GM19467 (cell line): ENCODE measurements around the gene SORCS1.

Experiments
- ATAC-seq: cut with Tn5 transposase; IDR thresholded peaks from one replicate; pipeline ENCODE4 v1.9.1; 2021; ENCODE audit warnings: mild to moderate bottlenecking, moderate library complexity; ENCODE audit not compliant: unreplicated experiment

Gene SORCS1

DNA sequence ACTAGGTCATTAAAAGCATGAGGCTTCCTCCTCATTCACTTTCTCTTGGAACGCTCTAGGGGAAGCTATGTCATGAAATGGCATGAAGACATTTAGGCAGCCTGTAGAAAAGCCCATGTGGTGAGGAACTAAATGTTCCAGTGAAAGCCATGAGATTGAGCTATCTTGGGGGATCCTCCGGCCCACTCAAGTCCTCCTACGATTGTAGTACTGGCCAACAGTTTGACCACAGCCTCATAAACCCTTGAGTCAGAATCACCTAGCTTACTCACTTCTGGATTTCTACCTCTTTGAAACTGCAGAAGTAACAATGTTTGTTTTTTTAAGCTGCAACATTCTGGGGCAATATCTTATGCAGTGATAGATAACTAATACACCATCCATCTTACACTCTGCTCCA, 605.1 kb downstream of the SORCS1 start:
- no peak for ATAC-seq

DNA sequence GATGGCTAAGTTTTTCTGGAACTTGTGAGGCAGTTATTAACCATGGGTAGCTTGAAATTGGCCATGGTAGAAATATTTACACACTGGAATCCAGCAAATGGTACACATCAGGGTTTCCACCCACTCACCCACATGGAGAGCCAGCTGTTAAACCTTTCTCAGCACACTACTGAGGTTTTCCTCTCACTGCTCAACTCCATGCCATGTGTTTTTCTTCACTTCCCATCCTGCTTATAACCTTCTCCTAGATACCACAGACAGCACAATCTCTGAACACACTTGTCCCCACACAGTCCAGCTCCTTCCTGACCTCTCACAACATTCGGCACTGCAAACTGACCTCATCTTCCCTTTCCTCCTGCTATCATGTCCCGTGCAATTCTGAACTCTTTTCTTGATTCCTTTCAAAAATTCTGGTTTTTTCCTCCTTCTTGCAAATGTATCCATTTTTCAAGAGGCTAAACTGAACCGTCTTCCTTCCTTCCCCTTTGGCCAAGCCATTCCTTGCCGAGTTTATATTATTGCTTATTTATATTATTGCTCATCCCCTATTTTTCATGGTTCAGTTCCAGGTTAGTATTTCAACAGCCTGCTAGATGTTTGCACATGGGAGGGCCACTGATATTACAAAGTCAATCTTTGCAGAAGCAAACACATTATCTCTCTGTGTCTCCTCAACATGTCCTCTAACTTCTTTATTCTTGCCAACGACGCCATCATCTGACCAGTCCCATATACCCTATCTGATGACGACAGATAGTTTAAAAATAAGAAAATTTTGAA, 606.4 kb downstream of the SORCS1 start:
- ATAC-seq, result no peak

- ATAC-seq, result no peak
These were observed 607.5 kb downstream of the SORCS1 start for GRCh38 chr10:106557053-106557452.

DNA sequence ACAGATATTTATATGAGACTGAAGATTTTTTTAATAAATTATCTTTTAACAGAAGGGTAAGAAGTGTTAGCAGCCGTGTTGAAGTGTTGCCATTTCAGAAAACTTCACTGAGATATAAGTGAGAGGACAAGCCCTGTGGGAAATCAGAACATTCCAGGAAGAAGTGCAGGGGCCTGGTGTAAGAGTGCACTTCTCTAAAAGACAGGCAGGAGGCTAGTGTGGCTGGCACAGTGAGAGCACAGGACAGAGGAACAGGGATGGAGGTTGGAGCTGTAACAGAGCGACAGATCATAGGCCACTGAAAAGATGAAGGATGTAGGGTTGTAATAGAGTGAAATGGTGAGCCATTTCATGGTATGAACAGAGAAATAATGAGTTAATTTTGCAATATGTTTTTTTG, 608.9 kb downstream of the SORCS1 start:
- no peak for ATAC-seq

GRCh38 chr10:106551501-106552062, 612.9 kb downstream of the SORCS1 start:
- ATAC-seq, result no peak

DNA sequence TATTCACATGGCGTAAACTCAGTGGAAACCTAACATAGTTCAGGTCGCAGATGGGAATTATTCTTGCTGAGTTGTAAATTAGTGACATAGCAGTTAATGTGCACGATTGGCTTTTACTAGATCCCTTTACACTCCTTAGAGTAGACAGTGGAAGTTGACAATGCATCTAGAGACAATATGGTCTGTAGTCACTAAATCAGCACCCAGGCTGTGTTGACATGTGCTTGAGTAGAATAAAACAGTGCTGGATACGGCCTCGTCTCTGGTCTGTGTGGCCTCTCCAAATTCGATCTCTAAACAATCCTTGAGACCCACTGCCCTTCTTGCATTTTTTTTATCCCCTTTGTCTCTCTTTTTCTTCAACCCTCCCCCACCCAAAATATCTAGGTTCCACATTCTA, 615.7 kb downstream of the SORCS1 start:
- no peak for ATAC-seq

DNA sequence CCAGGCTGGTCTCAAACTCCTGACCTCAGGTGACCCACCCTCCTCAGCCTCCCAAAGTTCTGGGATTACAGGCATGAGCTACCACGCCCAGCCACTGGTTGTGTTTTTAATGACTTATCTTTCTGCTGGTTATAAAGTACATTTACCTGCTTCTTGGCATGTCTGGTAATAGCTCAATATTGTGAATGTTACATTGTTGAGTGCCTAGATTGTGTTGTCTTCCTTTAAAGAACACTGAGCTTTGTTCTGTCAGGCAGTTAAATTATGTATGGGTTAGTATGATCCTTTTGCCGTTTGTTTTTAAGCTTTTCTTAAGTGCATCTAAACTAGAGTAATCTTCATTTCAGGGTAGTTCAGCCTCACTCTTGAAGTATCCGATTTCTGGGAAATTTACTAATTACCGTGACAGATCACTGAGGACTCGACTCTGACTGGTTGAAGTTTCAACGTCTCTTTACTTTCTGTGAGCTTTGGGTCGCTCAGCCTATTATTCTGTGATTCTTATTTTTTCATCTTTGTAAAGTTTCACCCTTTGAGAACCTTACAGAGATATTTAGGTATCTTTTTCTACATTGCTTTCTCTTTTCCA, 617.4 kb downstream of the SORCS1 start:
- no peak for ATAC-seq

- ATAC-seq, result no peak
These were observed 622.0 kb downstream of the SORCS1 start for GRCh38 chr10:106542461-106542860.

GRCh38 chr10:106540645-106541044, 623.9 kb downstream of the SORCS1 start:
- no peak for ATAC-seq

GRCh38 chr10:106537866-106538265, 626.6 kb downstream of the SORCS1 start:
- no peak for ATAC-seq

DNA sequence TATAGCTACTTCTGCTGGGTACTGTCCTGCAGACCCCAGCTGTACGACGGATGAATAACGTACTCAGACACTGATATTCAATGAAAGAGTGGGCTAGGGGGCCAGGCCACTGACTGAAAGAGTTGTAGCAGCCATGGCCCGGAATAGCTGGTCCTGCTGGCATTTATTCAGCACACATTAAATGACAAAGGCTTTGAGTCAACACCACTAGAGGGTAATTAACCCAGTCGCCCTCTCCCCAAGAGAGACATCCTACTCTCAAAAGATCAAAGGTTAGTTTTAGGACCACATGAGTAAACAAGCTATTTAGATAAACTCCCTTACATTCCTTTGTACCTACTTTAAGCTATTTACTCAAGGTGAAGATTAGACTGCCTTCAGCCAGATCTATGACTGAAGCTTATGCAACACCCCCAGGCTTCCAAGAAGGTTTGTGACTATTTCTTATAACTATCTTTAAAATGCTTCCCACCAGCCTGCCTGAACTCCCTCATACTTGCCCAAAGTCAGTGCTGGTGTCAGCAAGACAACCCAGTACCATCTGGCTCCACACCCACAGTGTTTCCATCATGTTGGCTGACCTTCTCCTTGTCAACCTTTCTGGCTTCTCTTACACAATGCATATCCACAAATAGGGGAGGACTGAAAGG, 629.1 kb downstream of the SORCS1 start:
- no peak for ATAC-seq

GRCh38 chr10:106534441-106534840, 630.1 kb downstream of the SORCS1 start:
- no peak for ATAC-seq

GRCh38 chr10:106528702-106529101, 635.8 kb downstream of the SORCS1 start:
- ATAC-seq, result no peak

DNA sequence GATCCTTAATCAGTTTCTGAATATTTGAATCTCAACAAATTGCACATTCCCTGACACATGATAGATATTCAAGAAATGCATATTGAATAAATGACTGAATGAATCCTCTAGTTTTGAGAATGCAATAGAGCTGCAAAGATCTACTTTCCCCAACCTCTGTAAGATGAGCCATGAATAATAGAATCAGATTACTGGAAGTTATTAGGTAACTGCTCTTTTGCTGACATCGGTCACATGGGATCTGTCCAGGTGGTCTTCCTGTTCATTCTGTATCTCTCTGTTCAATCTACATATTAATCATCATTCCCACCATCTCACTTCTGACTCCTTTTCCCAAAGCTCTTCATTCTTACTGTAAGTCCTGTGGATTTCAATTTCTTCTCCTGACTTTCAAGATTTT, 638.7 kb downstream of the SORCS1 start:
- ATAC-seq, result no peak
